MM.1S (cell line): ENCODE results near the gene SLC16A12.

Experiments used
- DNase-seq: peaks from one replicate; pipeline ENCODE4 v3.0.0-alpha.2; 2015
- H2AFZ ChIP-seq: fragments of 300-600 bp; sonication (generic); 2 replicates; pipeline ENCODE4 v1.6.0; 2016; ENCODE audit warnings: antibody characterized with exemption, low read length
- H3F3A ChIP-seq: fragments of 300-600 bp; sonication (generic); 2 replicates; pipeline ENCODE4 v1.6.1; 2016; ENCODE audit warnings: mild to moderate bottlenecking, antibody characterized with exemption, low read length, moderate library complexity, mixed read lengths; ENCODE audit not compliant: insufficient read depth
- H3K27ac ChIP-seq: fragments of 300-600 bp; sonication (generic); 2 replicates; pipeline ENCODE4 v1.5.1; 2016; ENCODE audit warnings: mild to moderate bottlenecking, low read length
- H3K27me3 ChIP-seq: fragments of 300-600 bp; sonication (generic); replicated peaks from 2 replicates; pipeline ENCODE4 v1.6.0; 2016; ENCODE audit warnings: low read length; ENCODE audit not compliant: insufficient read depth
- H3K36me3 ChIP-seq: fragments of 300-600 bp; sonication (generic); replicated peaks from 2 replicates; pipeline ENCODE4 v1.6.1; 2016; ENCODE audit warnings: mild to moderate bottlenecking, low read length, mixed read lengths; ENCODE audit not compliant: insufficient read depth
- H3K4me1 ChIP-seq: fragments of 300-600 bp; sonication (generic); 2 replicates; pipeline ENCODE4 v1.6.1; 2016; ENCODE audit warnings: low read length, mixed read lengths
- H3K4me2 ChIP-seq: fragments of 300-600 bp; sonication (generic); 2 replicates; pipeline ENCODE4 v1.6.0; 2016; ENCODE audit warnings: low read depth, low read length
- H3K4me3 ChIP-seq: fragments of 300-600 bp; sonication (generic); 2 replicates; pipeline ENCODE4 v1.5.1; 2016; ENCODE audit warnings: low read length, mixed read lengths
- H3K79me2 ChIP-seq: fragments of 300-600 bp; sonication (generic); 2 replicates; pipeline ENCODE4 v1.6.1; 2016; ENCODE audit warnings: mixed run types, low read length, mixed read lengths
- H3K9ac ChIP-seq: fragments of 300-600 bp; sonication (generic); 2 replicates; pipeline ENCODE4 v1.6.1; 2016; ENCODE audit warnings: low read length, mixed read lengths
- H3K9me2 ChIP-seq: fragments of 300-600 bp; sonication (generic); replicated peaks from 2 replicates; pipeline ENCODE4 v1.6.1; 2016; ENCODE audit warnings: mild to moderate bottlenecking, low read length, mixed read lengths; ENCODE audit not compliant: insufficient read depth
- H3K9me3 ChIP-seq: fragments of 300-600 bp; sonication (generic); replicated peaks from 2 replicates; pipeline ENCODE4 v1.6.1; 2016; ENCODE audit warnings: mild to moderate bottlenecking, low read length, mixed read lengths; ENCODE audit not compliant: insufficient read depth
- H4K20me1 ChIP-seq: fragments of 300-600 bp; sonication (generic); 2 replicates; pipeline ENCODE4 v1.6.1; 2016; ENCODE audit warnings: mild to moderate bottlenecking, low read length, moderate library complexity, mixed read lengths; ENCODE audit not compliant: insufficient read depth
- CTCF ChIP-seq: fragments of 300-600 bp; sonication (generic); IDR thresholded peaks from 2 replicates; pipeline ENCODE4 v1.5.1; 2016; ENCODE audit warnings: antibody characterized with exemption, low read length, mixed read lengths
- EZH2 ChIP-seq: fragments of 300-600 bp; sonication (generic); optimal IDR thresholded peaks from 2 replicates; pipeline ENCODE3; 2017; ENCODE audit warnings: low read depth, mild to moderate bottlenecking, antibody characterized with exemption, low read length, mixed read lengths
- EZH2phosphoT487 ChIP-seq: fragments of 300-600 bp; sonication (generic); IDR thresholded peaks from 2 replicates; pipeline ENCODE4 v1.6.1; 2018; ENCODE audit warnings: antibody characterized with exemption, low read length

The SLC16A12 gene

GRCh38 chr10:89503652-89504370 lies 31.6 kb downstream of the SLC16A12 start:
- H3K9ac ChIP-seq = no peak overlapping the region
- no peak overlapping the region for H3K27ac ChIP-seq
- H3F3A ChIP-seq = no peaks in the 10 kb centered on the region
- H3K4me2 ChIP-seq = no peak overlapping the region
- H3K36me3 ChIP-seq = no peaks in the 10 kb centered on the region
- DNase-seq = no peak
- no peaks in the 10 kb centered on the region for H3K9me2 ChIP-seq
- no peaks in the 10 kb centered on the region for H3K4me1 ChIP-seq
- no peaks in the 10 kb centered on the region for H3K9me3 ChIP-seq
- H2AFZ ChIP-seq = no peak overlapping the region
- no peaks in the 10 kb centered on the region for H3K27me3 ChIP-seq
- H3K79me2 ChIP-seq = no peaks in the 10 kb centered on the region
- TF ChIP-seq EZH2 (no peak), EZH2phosphoT487 (no peak), CTCF (no peak)
- H4K20me1 ChIP-seq = no peaks in the 10 kb centered on the region
- no peak overlapping the region for H3K4me3 ChIP-seq

- Histone ChIP-seq H3K36me3 (no peaks in the 10 kb centered on the region), H4K20me1 (no peaks in the 10 kb centered on the region), H3K79me2 (no peaks in the 10 kb centered on the region), H3K4me1 (no peaks in the 10 kb centered on the region), H3K4me2 (no peak overlapping the region), H3K9me3 (no peaks in the 10 kb centered on the region), H3K9ac (no peak overlapping the region), H2AFZ (no peak overlapping the region), H3K4me3 (no peak overlapping the region), H3K9me2 (no peaks in the 10 kb centered on the region), H3K27ac (no peak overlapping the region), H3F3A (no peaks in the 10 kb centered on the region), H3K27me3 (no peaks in the 10 kb centered on the region)
- DNase-seq = no peak
- TF ChIP-seq EZH2phosphoT487 = no peak
- no peak for TF ChIP-seq EZH2
- no peak for TF ChIP-seq CTCF
Measured at GRCh38 chr10:89503151-89503550, 32.2 kb downstream of the SLC16A12 start.

GRCh38 chr10:89502549-89502948 lies 32.8 kb downstream of the SLC16A12 start:
- H3K4me1 ChIP-seq = no peaks in the 10 kb centered on the region
- no peaks in the 10 kb centered on the region for H4K20me1 ChIP-seq
- no peak overlapping the region for H2AFZ ChIP-seq
- no peak overlapping the region for H3K9ac ChIP-seq
- no peaks in the 10 kb centered on the region for H3K9me3 ChIP-seq
- DNase-seq = no peak
- H3K4me2 ChIP-seq = no peak overlapping the region
- no peaks in the 10 kb centered on the region for H3K9me2 ChIP-seq
- H3K27me3 ChIP-seq = no peaks in the 10 kb centered on the region
- H3K79me2 ChIP-seq = no peaks in the 10 kb centered on the region
- no peak for TF ChIP-seq CTCF
- no peak for TF ChIP-seq EZH2phosphoT487
- no peak for TF ChIP-seq EZH2
- no peak overlapping the region for H3K4me3 ChIP-seq
- no peak overlapping the region for H3K27ac ChIP-seq
- H3F3A ChIP-seq = no peaks in the 10 kb centered on the region
- no peaks in the 10 kb centered on the region for H3K36me3 ChIP-seq
